Caco-2 (cell line): ENCODE results near the gene LGALS8. TPM values are rescaled to one million over a fixed set of nuclear protein-coding genes. Genes with fewer than 3 reads are reported as not detected.
"Not testable (repeated sequence)": the region's sequence is repeated elsewhere in the genome, so short reads cannot be mapped to it uniquely, and the experiment has no call there.

ENCODE experiments used
- BruUV-seq: library from RNA; stranded (reverse); fragments of 400-500 nt; replicated peaks from 2 replicates; lab custom pipeline; 2021; lab: Mats Ljungman, UMichigan
- CTCF ChIA-PET: fragments of 300-600 bp; sonication (Branson Sonifier 250); formaldehyde crosslinking; loops from one replicate; lab custom pipeline; 2022; ENCODE audit warnings: antibody characterized with exemption; lab: Charles Lee
- POLR2A ChIA-PET: fragments of 300-600 bp; sonication (Branson Sonifier 250); formaldehyde crosslinking; loops from one replicate; lab custom pipeline; 2022; ENCODE audit warnings: antibody characterized with exemption; lab: Charles Lee
- DNase-seq, 2 experiments: peaks; one replicate each; pipeline versions ENCODE4 v3.0.0 to v3.0.0-alpha.2; 2020 to 2022
- H3K27me3 ChIP-seq: replicated peaks from 2 replicates; pipeline ENCODE4 v1.6.0; 2011; ENCODE audit warnings: low read length; ENCODE audit not compliant: control insufficient read depth, insufficient read depth
- H3K36me3 ChIP-seq: 2 replicates; pipeline ENCODE4 v1.5.1; 2011; ENCODE audit warnings: low read length; ENCODE audit not compliant: control insufficient read depth, insufficient read depth
- H3K4me1 ChIP-seq: fragments of 250-450 bp; sonication (Bioruptor Pico); 2 replicates; pipeline ENCODE4 v1.5.1; 2020; ENCODE audit warnings: mild to moderate bottlenecking
- H3K4me3 ChIP-seq: 2 replicates; pipeline ENCODE4 v1.5.1; 2011; ENCODE audit warnings: low read depth, mild to moderate bottlenecking, control low read depth, low read length
- H3K9me3 ChIP-seq: fragments of 250-450 bp; sonication (Bioruptor Pico); 2 replicates; pipeline ENCODE4 v1.5.1; 2020; ENCODE audit warnings: mild to moderate bottlenecking, moderate library complexity
- H3K27ac Mint-ChIP-seq: one replicate; pipeline ENCODE4 v1.8.0; 2022; ENCODE audit warnings: mixed read lengths; ENCODE audit not compliant: unreplicated experiment
- H3K27me3 Mint-ChIP-seq: one replicate; pipeline ENCODE4 v1.8.0; 2022; ENCODE audit warnings: mixed read lengths; ENCODE audit not compliant: insufficient read depth, unreplicated experiment
- H3K36me3 Mint-ChIP-seq: one replicate; pipeline ENCODE4 v1.8.0; 2022; ENCODE audit warnings: mild to moderate bottlenecking, mixed read lengths; ENCODE audit not compliant: insufficient read depth, unreplicated experiment
- H3K4me1 Mint-ChIP-seq: one replicate; pipeline ENCODE4 v1.8.0; 2022; ENCODE audit warnings: low read depth, mixed read lengths; ENCODE audit not compliant: unreplicated experiment
- H3K4me3 Mint-ChIP-seq: one replicate; pipeline ENCODE4 v1.8.0; 2022; ENCODE audit warnings: mild to moderate bottlenecking, moderate library complexity, mixed read lengths; ENCODE audit not compliant: unreplicated experiment
- H3K9me3 Mint-ChIP-seq: one replicate; pipeline ENCODE4 v1.8.0; 2022; ENCODE audit warnings: mixed read lengths; ENCODE audit not compliant: unreplicated experiment
- intact Hi-C: fragments of 100-400 bp; cut with micrococcal nuclease; formaldehyde crosslinking; loops from one replicate; pipeline ENCODE4 v1.10.0; 2022; ENCODE audit not compliant: unreplicated experiment
- total RNA-seq: library from RNA; stranded (reverse); gene quantifications from 2 replicates; pipeline ENCODE4 v1.2.3, GENCODE V29; 2022
- TF ChIP-seq, protein P1 (sequence below), 2 experiments: fragments of 200-600 bp in 1 of 2; IDR thresholded peaks; 1 replicate in 1 of 2; 2 replicates in 1 of 2; pipeline versions ENCODE4 v1.5.1 to v1.8.0; 2011 to 2022; ENCODE audit warnings: antibody characterized with exemption in 1 of 2, control low read depth in 1 of 2, inconsistent platforms in 1 of 2, low read depth in 1 of 2, low read length in 1 of 2, mild to moderate bottlenecking in 1 of 2, moderate library complexity in 1 of 2; ENCODE audit not compliant: insufficient read depth in 1 of 2, severe bottlenecking in 1 of 2, unreplicated experiment in 1 of 2

LGALS8 gene
- total RNA-seq, 1 experiment from 2014 or later: 72.3 TPM

GRCh38 chr1:236578661-236579060 lies 54.9 kb downstream of the LGALS8 start:
- DNase-seq: no peak
- Mint-ChIP-seq H3K4me3 (no peak overlapping the region), H3K27ac (no peak overlapping the region), H3K4me1 (no peaks in the 10 kb centered on the region), H3K36me3 (peaks cover 83% of the 10 kb centered on the region), H3K9me3 (no peaks in the 10 kb centered on the region), H3K27me3 (no peaks in the 10 kb centered on the region)
- Histone ChIP-seq H3K4me3 (no peak overlapping the region), H3K4me1 (no peaks in the 10 kb centered on the region), H3K27me3 (no peaks in the 10 kb centered on the region), H3K36me3 (no peaks in the 10 kb centered on the region; the same call in none of the 2 replicates), H3K9me3 (no peaks in the 10 kb centered on the region)
- BruUV-seq: no TSS peak
- intact Hi-C loops: no loop called here
- ChIA-PET POLR2A (no interaction called here), CTCF (no interaction called here)
- TF ChIP-seq, protein P1, sequence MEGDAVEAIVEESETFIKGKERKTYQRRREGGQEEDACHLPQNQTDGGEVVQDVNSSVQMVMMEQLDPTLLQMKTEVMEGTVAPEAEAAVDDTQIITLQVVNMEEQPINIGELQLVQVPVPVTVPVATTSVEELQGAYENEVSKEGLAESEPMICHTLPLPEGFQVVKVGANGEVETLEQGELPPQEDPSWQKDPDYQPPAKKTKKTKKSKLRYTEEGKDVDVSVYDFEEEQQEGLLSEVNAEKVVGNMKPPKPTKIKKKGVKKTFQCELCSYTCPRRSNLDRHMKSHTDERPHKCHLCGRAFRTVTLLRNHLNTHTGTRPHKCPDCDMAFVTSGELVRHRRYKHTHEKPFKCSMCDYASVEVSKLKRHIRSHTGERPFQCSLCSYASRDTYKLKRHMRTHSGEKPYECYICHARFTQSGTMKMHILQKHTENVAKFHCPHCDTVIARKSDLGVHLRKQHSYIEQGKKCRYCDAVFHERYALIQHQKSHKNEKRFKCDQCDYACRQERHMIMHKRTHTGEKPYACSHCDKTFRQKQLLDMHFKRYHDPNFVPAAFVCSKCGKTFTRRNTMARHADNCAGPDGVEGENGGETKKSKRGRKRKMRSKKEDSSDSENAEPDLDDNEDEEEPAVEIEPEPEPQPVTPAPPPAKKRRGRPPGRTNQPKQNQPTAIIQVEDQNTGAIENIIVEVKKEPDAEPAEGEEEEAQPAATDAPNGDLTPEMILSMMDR (IDR thresholded peaks at IDR 0.05; ENCODE audit: insufficient read depth in 1 of 2, low read depth in 1 of 2, low read length in 1 of 2, severe bottlenecking in 1 of 2, unreplicated experiment in 1 of 2): no peak

GRCh38 chr1:236580404-236580803 lies 56.6 kb downstream of the LGALS8 start:
- not testable (repeated sequence) for H3K4me3 Mint-ChIP-seq
- peaks cover 79% of the 10 kb centered on the region for H3K36me3 Mint-ChIP-seq

DNA sequence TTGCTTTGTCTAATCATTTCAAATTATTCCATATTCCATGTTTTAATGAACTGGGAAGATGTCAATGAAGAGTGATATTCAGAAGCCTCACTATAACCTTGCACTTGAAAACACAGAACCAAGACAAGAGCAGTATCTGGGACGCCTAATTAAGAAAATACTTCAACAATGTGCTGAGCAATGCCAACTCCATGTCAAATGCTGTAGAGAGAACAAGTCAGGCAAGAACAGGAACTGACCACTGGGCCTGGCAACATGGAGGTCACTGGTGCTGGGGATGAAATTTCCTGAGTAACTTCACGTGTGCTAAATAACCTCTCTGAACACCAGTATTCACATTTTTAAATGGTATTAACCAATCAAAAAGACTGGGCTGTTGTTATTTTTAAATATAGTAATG lies 57.7 kb downstream of the LGALS8 start:
- H3K4me3 ChIP-seq: no peak overlapping the region
- H3K4me1 Mint-ChIP-seq: no peaks in the 10 kb centered on the region
- H3K9me3 ChIP-seq: no peaks in the 10 kb centered on the region
- H3K27ac Mint-ChIP-seq: no peak overlapping the region
- BruUV-seq: no TSS peak
- CTCF ChIA-PET: no interaction called here
- no peaks in the 10 kb centered on the region for H3K27me3 ChIP-seq
- H3K4me3 Mint-ChIP-seq: no peak overlapping the region
- intact Hi-C loops: no loop called here
- H3K9me3 Mint-ChIP-seq: no peaks in the 10 kb centered on the region
- H3K36me3 ChIP-seq: no peaks in the 10 kb centered on the region; the same call in none of the 2 replicates
- DNase-seq: no peak
- peaks cover 81% of the 10 kb centered on the region for H3K36me3 Mint-ChIP-seq
- POLR2A ChIA-PET: no interaction called here
- H3K4me1 ChIP-seq: no peaks in the 10 kb centered on the region
- TF ChIP-seq, protein P1 (IDR thresholded peaks at IDR 0.05; ENCODE audit: insufficient read depth in 1 of 2, low read depth in 1 of 2, low read length in 1 of 2, severe bottlenecking in 1 of 2, unreplicated experiment in 1 of 2): no peak
- H3K27me3 Mint-ChIP-seq: no peaks in the 10 kb centered on the region

More at GRCh38 chr1:236580404-236580803, 56.6 kb downstream of the LGALS8 start:
- H3K9me3 ChIP-seq, H3K27me3 ChIP-seq, intact Hi-C loops, DNase-seq, BruUV-seq, H3K4me3 ChIP-seq, H3K9me3 Mint-ChIP-seq, H3K36me3 ChIP-seq, H3K27ac Mint-ChIP-seq, H3K27me3 Mint-ChIP-seq, H3K4me1 ChIP-seq, H3K4me1 Mint-ChIP-seq, CTCF ChIA-PET: not testable (repeated sequence)
- POLR2A ChIA-PET: interaction anchor here (0.7 kb wide), 1 partner anchor 24 kb away, joined by 9 read pairs; no protein-coding TSS in a partner anchor

DNA sequence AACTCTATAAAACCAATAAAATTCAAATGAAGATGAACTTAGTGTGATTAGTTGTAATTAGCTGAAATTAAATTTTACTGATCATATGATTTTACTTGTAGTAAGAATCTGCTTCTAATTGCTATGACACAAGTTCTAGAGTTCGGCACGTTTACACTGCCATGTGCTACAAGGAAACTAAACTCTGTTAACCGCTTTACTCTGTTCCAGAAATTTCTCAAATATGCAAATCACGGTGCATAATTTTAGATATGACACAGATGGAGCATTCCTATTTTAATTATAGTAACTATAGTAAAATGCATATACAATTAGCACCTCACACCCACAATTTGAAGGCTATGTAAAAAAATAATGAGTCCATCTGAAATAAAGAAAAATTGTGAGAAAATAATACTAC lies 65.7 kb downstream of the LGALS8 start:
- Mint-ChIP-seq H3K4me3 (no peak overlapping the region), H3K36me3 (peaks cover 56% of the 10 kb centered on the region), H3K4me1 (no peaks in the 10 kb centered on the region), H3K27ac (no peak overlapping the region), H3K27me3 (no peaks in the 10 kb centered on the region), H3K9me3 (no peaks in the 10 kb centered on the region)
- ChIA-PET CTCF (no interaction called here), POLR2A (no interaction called here)
- Histone ChIP-seq H3K9me3 (no peaks in the 10 kb centered on the region), H3K36me3 (no peaks in the 10 kb centered on the region), H3K4me3 (no peak overlapping the region), H3K4me1 (no peaks in the 10 kb centered on the region), H3K27me3 (no peaks in the 10 kb centered on the region)
- no peak for DNase-seq
- TF ChIP-seq, protein P1 (IDR thresholded peaks at IDR 0.05; ENCODE audit: insufficient read depth in 1 of 2, low read depth in 1 of 2, low read length in 1 of 2, severe bottlenecking in 1 of 2, unreplicated experiment in 1 of 2): no peak
- intact Hi-C loops: no loop called here
- BruUV-seq: no TSS peak
